GM12873 (cell line): ENCODE measurements around the gene SLC19A1.

Experiments
- CTCF ChIP-seq: IDR thresholded peaks from 2 replicates; pipeline ENCODE4 v1.5.1; 2012; ENCODE audit warnings: low read depth, mild to moderate bottlenecking, moderate library complexity, low read length, control low read depth; ENCODE audit not compliant: insufficient read depth; ENCODE audit errors: missing control alignments

SLC19A1 gene

GRCh38 chr21:45549626-45550463, 7.6 kb upstream of the SLC19A1 start:
- peak; percentile 28 for TF ChIP-seq CTCF

- TF ChIP-seq CTCF, result no peak
Observed at GRCh38 chr21:45548711-45549491, 6.7 kb upstream of the SLC19A1 start.

GRCh38 chr21:45547545-45547900, 5.3 kb upstream of the SLC19A1 start:
- no peak for TF ChIP-seq CTCF

GRCh38 chr21:45546636-45547544, 4.7 kb upstream of the SLC19A1 start:
- TF ChIP-seq CTCF, result no peak

- TF ChIP-seq CTCF, result no peak
Observed at GRCh38 chr21:45545691-45546531, 3.7 kb upstream of the SLC19A1 start.

- TF ChIP-seq CTCF, result no peak
Observed at GRCh38 chr21:45545236-45545570, 3.0 kb upstream of the SLC19A1 start.
